Right ventricle myocardium inferior (tissue), 1 donor: ENCODE results near the gene PTPN5. TPM values are rescaled to one million over a fixed set of nuclear protein-coding genes. Genes with fewer than 3 reads are reported as not detected.
A peak's percentile ranks its signal among the peaks of the same experiment; 100 is the strongest.

Source experiments
- ATAC-seq: fragments of 200-7000 bp; cut with Tn5 transposase; one replicate; pipeline ENCODE4 v1.9.1; 2020; ENCODE audit warnings: mild to moderate bottlenecking, moderate library complexity
- DNase-seq: peaks from one replicate; pipeline ENCODE4 v3.0.0; 2021; ENCODE audit errors: missing footprints
- intact Hi-C: fragments of 100-400 bp; cut with DNase I; formaldehyde crosslinking; loops from one replicate; pipeline ENCODE4 v1.11.0; 2022
- total RNA-seq: library from RNA; stranded (reverse); fragmentation: NEBNext Ultra II Directional; extraction: Animal tissue kit (Norgen Biotek cat#: 25700); gene quantifications from one replicate; pipeline ENCODE4 v1.2.1, GENCODE V29; 2021
- donor health status: DM: no; HTN: yes; CAD: no; lungs with severe emphysema.

Gene PTPN5
- total RNA-seq, 1 donor from 2014 or later: 0.27 TPM

DNA sequence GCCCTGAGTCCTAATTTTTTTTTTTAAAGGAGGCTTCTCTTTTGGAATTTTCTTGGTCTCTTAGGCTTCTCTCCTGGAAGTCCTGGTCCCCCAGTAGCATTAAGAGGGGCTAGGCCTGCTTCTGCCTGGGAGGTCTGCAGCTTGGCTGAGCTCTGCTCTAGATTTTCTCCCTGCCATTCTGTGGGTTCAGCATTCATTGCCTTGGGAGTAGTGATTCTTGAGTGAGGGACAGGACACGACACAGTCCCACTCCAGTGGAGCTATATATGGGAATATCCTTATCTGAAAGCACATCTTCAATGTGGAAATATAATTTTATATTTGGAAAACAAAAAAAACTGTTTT is 69.3 kb downstream of the PTPN5 start:
- DNase-seq (no peak), ATAC-seq (no peak)
- intact Hi-C loops: loop anchor here (5.0 kb wide), 1 partner anchor 90 kb away; the partner anchor contains the start of gene SPTY2D1

DNA sequence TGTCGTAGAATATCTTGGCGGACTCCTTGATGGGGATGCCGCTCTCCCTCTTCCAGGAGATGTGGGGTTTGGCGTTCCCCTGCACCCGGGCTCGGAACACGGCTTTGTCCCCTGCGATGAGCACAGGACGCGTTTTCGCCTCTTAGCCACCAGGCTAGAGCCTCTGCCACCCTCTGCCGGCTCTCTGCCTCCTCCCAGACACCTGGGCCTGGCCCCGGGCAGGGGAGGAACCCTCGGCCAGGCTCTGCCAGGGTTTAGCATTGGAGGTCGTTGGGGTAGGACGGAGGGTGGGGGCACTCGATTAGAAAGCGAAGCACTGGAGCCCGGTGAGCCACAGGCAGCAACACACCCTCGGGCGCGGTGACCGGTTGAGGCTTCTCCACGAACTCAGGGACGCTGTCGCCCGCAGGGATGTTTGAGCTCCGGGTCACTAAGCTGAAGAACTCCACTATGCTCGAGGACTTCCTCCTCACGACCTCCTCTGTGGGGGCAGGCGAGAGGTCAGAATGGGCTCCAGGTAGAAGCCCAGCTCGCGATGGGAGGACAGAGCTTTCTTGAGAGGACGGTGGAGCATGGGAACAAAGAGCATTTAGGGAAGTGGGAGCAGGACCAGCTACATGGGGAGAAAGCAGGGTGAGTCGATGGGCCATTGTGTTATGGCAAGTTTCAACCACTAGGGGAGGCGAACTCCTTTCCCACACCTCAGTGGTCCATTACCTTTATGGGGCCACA is 69.9 kb downstream of the PTPN5 start:
- ATAC-seq: peak; percentile 65
- intact Hi-C loops: loop anchor here (5.0 kb wide), 1 partner anchor 89 kb away; the partner anchor contains the start of gene SPTY2D1
- no peak for DNase-seq

DNA sequence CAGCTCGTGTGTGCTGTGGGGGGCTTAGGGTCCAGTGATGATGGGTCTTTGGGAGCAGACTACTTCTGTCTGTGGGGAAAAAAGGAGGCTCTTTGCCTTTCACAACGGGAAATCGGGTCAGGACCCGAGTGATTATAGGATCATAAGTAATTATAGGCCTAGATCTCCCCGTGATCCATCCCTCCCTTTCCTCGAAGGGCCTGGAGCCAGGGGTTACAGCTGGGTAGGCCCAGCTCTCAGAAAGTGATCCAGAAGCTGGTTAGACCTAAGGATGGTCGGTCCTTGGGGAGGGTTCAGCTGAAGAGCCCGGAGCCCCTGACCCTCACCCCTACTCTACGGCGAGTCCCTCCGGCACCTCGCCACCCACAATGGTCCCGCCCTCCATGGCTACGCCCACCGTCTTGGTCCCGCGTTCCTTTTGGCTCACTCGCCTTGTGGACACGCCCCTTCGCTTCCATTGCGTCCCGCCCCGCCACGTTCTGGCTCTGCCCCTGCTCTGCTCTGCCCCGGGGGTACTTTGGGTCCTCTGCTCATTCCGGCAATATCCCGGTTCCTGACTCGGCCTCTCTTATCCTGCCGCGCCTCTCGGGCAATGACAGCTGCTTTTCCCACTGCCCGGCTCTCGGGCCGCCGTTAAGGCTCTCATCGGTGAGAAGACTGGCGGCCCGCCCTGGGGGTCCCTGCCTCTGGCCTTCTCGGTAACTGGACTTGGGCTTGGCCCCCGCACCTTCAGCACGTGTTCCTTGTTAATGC is 70.6 kb downstream of the PTPN5 start:
- intact Hi-C loops: loop anchor here (5.0 kb wide), 1 partner anchor 89 kb away; the partner anchor contains the start of gene SPTY2D1

DNA sequence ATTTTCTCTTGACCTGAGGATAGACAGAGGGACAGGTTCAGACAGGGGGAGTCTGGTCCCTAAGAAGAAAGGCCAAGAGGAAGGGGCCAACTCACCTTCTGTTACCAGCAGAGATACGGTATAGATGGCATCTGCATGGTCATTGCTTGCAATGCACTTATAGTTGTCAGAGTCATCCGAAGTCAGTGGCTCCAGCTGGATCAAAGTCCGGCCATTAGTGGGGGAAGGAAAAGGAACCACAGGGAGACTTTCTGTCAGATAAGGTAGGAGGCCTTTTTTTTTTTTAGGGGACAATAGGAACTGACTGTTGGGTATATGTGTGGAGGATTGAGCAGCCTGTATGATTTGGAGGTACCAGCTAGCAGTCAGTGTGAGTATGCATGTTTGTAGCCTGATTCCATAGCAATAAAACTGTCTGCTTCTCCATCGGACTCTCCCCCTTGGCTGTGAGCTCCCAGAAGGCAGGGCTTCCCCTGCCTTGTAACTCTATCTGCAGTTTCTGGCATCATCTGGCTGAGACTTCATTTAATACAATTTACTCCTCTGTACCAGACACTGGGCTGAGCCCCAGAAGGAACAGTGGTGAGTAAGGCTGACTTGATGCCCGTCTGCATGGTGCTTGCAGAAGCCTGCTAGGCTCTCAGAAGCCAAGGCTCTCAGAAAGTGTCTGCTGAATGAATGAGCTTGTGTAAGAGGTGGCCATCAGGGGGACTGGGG is 71.3 kb downstream of the PTPN5 start:
- no peak for ATAC-seq
- intact Hi-C loops: loop anchor here (5.0 kb wide), 1 partner anchor 88 kb away; the partner anchor contains the start of gene SPTY2D1
- no peak for DNase-seq

More for the DNA sequence above, 70.6 kb downstream of the PTPN5 start:
- DNase-seq: peak; percentile 90
- ATAC-seq: peak; percentile 96

DNA sequence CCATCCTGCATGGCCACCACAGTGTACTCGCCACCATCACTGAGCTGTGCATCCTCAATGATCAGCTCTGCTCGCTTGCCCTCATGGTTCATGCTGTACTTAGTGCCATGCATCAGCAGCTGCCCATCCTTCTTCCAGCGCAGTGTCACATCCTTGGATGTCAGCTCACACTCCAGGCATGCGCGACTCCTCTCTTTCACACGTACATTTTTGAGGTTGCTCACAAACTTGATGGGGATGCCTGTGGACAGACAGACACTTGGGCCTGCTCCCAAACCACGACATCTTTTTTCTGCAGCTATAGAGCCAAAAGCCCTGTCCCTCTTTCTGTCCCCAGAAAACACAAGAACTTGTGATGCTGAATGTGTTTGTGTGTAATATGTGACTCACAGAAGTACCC is 76.1 kb downstream of the PTPN5 start:
- DNase-seq (no peak), ATAC-seq (no peak)
- intact Hi-C loops: no loop called here

DNA sequence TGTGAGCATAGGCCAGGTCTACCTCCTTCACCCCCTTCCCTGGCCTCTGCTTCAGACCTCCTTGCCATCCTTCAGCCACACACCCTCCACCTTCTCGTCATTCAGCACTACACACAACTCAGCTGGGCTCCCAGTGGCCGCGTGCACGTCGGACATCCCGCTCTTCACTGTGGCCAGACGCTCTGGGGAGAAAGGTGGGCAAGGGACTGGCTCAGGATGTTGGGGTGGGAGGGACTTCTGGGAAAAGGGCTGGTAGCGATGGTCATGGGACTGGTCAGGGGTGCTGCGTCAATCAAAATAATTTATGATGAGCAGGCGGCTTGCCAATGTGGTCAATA is 77.2 kb downstream of the PTPN5 start:
- intact Hi-C loops: no loop called here
- DNase-seq (no peak), ATAC-seq (no peak)

DNA sequence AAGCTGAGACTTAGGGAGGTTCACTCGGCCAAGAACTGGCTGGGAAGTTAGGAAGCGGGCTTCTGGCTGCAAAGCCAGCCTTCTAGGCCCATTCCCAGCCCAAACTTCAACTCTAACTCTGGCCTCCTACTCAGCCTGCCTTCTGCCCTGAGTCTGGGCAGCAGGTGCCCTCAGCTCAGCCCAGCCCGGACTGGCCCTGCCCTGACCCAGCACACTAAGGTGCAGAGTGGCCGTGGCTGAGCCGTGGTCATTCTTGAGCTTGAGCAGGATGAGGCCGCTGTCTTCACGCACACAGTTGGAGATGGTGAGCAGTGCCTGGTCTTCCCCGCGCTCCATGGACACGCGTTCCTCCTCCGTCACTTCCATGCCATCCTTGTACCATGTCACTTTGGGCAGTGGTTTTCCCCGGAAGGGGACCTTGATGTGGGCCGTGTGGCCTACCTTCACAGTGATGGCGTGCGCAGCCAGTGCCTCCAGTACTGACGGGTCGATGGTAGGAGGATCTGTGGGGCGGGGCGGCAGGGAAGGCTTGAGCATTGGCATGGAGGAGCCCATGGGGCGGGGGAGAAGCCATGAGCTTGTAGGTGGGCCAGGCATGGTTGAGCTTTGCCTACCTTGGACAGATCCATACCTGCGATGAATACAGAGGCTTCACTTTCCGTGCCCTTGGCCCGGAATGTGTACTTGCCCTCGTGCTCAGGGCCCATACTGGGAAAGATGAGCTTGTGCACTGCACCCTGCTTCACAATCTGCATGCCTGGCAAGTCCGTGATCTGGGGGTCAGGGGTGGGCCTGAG is 77.8 kb downstream of the PTPN5 start:
- intact Hi-C loops: no loop called here
- ATAC-seq: no peak
- DNase-seq: no peak

DNA sequence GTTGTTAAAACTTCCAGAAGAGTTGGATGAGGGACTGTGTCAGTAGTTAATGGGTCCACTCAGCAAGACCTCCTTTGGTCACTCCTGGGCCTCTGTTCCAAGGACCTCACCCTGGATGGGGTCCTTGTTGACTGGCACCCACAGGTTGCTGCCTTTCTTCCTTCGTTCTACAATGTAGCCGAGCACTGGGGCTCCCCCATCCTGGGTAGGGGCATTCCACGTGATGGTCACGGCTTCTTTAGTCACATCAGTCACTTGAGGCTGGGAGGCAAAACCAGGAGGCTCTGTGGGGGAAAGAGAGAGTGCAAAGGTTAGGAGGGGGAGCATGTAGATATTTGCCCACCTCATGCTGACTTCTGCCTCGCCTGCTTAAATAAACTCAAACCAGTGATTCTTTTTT is 81.1 kb downstream of the PTPN5 start:
- DNase-seq: no peak
- intact Hi-C loops: no loop called here
- no peak for ATAC-seq

DNA sequence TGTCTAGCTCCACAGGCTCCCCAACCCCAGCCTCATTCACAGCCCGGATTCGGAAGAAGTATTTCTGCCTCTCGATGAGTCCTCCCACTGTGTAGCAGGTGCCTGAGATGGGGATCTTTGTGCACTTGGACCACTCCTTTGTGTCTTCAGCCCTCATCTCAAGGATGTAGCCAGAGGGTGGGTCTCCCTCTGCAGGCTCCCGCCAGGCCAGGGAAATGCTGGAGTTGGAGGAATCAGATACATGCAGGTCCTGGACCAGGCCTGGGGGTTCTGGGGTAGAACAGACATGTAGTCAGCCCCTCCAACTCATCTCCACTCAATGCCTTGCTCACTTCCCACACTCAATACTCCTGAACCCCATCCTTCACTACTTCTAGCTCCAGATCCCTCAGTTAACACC is 82.2 kb downstream of the PTPN5 start:
- DNase-seq (no peak), ATAC-seq (no peak)
- intact Hi-C loops: loop anchor here (10.0 kb wide), 1 partner anchor 315 kb away; the partner anchor contains the start of gene LDHA

DNA sequence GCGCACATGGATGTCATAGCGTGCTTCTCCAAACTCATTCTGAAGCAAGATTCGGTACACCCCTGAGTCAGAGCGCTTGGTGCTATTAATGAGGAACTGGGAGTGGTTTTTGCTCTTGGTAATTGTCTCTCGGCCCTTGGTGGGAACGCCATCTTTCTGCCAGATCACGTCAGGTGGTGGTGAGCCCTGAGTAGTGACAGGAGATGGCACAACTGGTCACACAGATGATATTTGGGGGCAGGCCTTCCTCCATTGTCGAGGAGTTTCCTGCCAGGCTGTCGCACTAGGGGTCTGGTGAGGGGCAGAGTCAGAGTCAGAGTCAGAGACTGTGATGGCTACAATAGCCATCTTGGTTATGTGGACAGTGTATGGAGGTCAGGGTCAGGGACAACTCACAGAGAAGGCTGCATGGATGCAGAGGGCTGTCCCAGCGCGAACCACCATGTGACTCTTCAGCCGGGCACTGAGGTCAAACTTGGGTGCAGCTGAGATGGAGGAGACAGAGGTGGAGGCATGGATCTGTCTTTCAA is 83.7 kb downstream of the PTPN5 start:
- intact Hi-C loops: loop anchor here (10.0 kb wide), 1 partner anchor 313 kb away; the partner anchor contains the start of gene LDHA
- DNase-seq (no peak), ATAC-seq (no peak)

DNA sequence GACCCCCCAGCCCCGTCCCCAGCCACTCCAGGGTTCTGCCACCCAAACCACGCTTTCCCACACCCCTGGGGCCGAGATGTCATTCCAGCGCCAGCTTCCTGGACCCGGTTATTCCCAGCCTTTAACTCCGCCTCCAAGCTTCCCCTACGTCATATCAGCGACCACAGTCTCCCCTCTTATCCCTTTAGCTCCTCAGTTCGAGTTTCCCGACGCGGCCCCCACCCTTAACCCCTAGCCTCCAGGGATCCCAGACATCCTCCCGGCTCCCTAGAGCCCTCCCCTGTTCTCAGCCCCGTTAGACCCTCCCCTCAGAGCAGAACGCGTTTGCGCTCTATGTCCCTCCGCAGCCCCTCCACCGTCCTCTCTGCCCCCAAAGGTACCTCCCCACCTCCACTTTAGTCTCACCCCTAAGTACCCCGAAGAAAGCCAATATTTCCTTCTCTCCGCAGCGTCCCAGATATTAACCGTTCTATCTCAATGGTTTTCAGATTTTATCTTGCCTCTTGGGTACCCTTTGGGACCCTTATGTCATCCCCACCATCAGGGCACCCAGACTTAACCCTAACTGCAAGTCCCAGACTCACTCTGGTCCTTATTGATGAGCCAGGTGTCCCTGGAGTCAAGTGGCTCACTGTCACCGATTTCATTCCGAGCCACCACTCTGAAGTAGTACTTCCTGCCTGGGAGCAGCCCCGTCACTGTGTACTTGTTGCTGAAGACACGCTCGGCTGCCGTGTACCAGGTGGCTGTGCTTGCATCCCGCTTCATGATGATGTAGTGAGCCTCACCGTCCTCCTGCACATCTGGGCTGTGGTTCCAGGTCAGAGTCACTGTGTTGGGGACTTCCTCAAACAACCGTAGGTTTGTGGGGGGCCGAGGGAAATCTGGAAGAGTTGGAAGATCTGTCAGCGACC is 85.0 kb downstream of the PTPN5 start:
- DNase-seq (peak; percentile 74), ATAC-seq (peak; percentile 51)
- intact Hi-C loops: loop anchor here (10.0 kb wide), 1 partner anchor 312 kb away; the partner anchor contains the start of gene LDHA

DNA sequence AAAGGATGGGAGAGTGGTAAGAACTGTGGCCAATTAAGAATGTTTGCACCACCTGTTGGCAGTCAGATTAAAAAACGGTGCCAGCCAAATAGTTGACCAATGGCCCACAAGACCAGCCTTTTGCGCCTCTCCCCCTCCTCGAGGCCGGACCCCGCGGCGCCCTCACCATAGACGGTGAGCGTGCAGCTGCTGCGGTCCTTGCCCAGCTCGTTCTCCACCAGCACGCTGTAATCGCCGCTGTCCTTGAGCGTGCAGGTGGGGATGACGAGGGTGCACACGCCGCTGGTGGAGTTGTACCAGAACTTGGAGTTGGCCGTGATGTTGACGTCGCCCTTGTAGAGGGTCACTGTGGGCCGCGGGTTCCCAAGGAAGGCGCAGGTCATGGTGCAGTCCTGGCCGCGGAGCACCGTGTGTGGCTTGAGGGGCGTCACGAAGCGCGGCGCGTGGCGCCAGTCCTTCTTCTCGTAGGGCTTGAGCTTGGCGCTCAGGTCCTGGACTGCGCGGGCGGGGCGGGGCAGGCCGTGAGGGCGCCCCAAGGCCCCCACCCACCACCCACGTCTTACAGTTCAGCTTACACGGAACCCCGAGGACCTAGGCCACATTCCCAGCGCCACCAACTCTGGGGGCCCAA is 85.8 kb downstream of the PTPN5 start:
- intact Hi-C loops: loop anchor here (10.0 kb wide), 1 partner anchor 311 kb away; the partner anchor contains the start of gene LDHA
- peak; percentile 54 for ATAC-seq
- DNase-seq: no peak

DNA sequence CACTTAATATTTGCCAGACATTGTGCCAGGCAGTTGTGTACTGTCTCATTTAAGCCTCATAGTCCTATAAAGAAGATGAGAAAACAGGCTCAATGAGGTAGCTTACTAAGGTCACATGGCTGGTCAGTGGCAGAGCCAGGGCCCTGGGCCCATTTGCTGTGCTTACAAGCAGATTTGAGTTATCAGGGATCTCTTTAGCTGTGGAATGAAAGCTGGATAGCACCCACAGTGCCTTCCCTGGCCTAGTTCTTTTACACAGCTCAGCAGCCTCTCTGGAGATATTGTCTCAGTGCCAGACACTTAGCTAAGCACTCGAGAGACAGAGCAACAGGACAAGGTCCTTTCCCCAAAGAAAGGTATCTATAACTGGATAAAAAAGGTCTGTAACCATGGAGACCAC is 86.9 kb downstream of the PTPN5 start:
- intact Hi-C loops: loop anchor here (10.0 kb wide), 1 partner anchor 310 kb away; the partner anchor contains the start of gene LDHA
- ATAC-seq: peak; percentile 66
- no peak for DNase-seq

DNA sequence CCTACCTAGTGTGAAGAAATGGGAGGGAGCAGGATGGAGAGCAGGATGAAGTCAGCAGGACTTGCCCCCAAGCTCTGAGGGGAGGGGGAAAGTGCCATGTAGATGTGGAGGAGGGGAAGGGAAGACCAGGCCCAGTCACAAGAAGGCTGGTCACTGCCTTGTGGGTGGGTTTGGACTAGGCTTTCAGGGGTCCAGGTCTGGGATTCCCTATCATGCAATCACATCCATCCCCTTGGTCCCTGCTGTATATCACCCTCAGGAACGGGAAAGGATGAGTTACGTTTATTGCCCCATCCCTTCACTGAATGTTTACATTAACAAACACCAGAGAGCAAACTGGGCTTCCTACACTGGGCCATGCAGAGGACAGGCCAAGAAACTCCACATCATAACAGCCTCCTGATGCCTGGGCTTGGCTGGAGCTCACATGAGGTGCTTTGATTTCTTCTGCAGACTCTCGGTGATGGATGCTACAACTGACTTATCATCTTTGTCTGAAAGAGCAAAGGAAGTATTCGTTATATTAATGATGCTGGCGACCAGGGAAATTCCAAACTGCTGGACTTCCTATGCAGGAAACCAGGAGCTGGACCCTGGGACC is 87.5 kb downstream of the PTPN5 start:
- intact Hi-C loops: loop anchor here (10.0 kb wide), 1 partner anchor 309 kb away; the partner anchor contains the start of gene LDHA
- DNase-seq: no peak
- no peak for ATAC-seq

DNA sequence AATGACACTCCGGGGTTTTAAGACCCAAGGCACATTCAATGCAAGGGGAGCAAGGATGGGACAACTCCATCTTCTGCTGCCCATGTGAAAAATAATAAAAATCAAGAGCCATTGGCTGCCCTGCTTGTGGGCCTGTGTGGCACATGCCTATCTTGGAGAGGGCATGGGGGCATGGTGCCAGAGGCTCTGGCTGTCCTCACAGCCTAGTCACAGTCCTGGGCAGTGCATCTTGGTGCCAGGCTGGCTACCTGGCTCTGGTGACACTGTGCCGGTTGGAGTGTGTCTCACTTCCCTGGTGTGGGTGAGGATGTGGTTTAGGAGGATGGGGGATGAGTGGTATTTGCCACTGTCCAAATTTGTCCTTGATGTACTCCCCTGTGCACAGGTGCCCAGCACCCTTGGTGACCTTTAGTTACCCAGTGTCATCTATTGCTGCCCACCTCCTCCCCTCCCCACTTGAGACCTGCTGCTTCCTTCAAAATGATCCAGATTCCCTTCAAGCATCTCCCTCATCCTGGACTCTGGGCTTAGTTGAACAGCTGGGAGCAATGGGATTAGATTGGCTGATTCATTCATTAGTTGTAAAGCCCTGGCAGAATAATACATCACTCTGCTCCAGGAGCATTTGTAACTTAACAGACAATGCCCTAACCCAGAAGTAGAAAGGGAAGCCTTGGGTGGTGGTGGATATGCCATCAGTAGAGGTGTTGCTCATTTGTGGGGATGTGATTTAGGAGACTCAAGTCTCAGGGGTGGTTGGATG is 88.4 kb downstream of the PTPN5 start:
- ATAC-seq (peak; percentile 22), DNase-seq (no peak)
- intact Hi-C loops: loop anchor here (10.0 kb wide), 1 partner anchor 308 kb away; the partner anchor contains the start of gene LDHA
